Adrenal gland (tissue), 5 donors: Measurements from ENCODE around the gene HECTD1.

ENCODE experiments used
- POLR2A ChIP-seq, 2 donors: fragments of 450-650 bp; IDR thresholded peaks; one replicate each; pipeline ENCODE4 v1.6.1; 2017; ENCODE audit warnings: antibody characterized with exemption in 2 of 2, mild to moderate bottlenecking in 2 of 2, moderate library complexity in 1 of 2
- TF ChIP-seq, protein P1 (sequence below), 6 experiments: fragments of 450-650 bp in 4 of 6; fragments of 200-600 bp in 2 of 6; sonication (generic) in 1 of 6; IDR thresholded peaks; 1 replicate in 5 of 6; 2 replicates in 1 of 6; pipeline versions ENCODE4 v1.5.1 to v1.8.0; 2016 to 2021; ENCODE audit warnings: antibody characterized with exemption in 6 of 6, mild to moderate bottlenecking in 2 of 6, moderate library complexity in 1 of 6
- donor health status: DM: no; HTN: no; CAD: no.

DNA sequence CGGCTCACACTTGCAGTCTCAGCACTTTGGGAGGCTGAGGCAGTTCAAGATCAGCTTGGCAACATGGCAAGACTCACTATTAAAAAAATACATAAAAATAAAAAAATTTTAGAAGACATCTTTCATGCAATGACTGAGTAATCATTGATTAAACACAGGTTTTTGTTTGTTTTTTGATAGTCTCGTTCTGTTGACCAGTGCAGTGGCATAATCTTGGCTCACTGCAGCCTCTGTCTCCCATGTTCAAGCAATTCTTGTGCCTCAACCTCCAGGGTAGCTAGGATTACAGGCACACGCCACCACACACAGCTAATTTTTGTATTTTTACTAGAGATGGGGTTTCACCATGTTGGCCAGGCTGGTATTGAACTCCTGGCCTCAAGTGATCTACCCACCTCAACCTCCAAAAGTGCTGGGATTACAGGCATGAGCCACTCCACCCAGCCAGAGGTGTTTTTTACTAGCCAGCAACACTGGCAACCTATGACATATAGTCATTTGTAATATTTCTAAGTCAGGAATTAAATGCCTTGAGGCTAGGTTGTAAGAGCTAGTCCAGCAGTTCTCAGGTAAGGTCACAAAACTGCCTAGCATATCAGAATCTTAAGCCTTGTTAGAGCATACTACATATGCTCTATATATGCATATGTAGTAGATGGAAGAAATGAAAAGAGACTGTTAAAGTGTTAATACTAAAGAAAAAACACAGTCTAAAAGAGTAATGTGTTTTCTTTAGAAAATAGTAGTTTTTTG is 27.1 kb downstream of the HECTD1 start:
- TF ChIP-seq, protein P1, sequence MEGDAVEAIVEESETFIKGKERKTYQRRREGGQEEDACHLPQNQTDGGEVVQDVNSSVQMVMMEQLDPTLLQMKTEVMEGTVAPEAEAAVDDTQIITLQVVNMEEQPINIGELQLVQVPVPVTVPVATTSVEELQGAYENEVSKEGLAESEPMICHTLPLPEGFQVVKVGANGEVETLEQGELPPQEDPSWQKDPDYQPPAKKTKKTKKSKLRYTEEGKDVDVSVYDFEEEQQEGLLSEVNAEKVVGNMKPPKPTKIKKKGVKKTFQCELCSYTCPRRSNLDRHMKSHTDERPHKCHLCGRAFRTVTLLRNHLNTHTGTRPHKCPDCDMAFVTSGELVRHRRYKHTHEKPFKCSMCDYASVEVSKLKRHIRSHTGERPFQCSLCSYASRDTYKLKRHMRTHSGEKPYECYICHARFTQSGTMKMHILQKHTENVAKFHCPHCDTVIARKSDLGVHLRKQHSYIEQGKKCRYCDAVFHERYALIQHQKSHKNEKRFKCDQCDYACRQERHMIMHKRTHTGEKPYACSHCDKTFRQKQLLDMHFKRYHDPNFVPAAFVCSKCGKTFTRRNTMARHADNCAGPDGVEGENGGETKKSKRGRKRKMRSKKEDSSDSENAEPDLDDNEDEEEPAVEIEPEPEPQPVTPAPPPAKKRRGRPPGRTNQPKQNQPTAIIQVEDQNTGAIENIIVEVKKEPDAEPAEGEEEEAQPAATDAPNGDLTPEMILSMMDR (IDR thresholded peaks at IDR 0.05) = no peak
- TF ChIP-seq POLR2A (IDR thresholded peaks at IDR 0.05) = no peak
